ENCODE results near the gene ROBO1. TPM values are rescaled to one million over a fixed set of nuclear protein-coding genes. Genes with fewer than 3 reads are reported as not detected.
"Not testable (repeated sequence)": the region's sequence is repeated elsewhere in the genome, so short reads cannot be mapped to it uniquely, and the experiment has no call there.

Gene ROBO1
- total RNA-seq (2014; rRNA removed; shearing (Covaris generic)) = 0.05 and 0.25 TPM in 2 replicates

DNA sequence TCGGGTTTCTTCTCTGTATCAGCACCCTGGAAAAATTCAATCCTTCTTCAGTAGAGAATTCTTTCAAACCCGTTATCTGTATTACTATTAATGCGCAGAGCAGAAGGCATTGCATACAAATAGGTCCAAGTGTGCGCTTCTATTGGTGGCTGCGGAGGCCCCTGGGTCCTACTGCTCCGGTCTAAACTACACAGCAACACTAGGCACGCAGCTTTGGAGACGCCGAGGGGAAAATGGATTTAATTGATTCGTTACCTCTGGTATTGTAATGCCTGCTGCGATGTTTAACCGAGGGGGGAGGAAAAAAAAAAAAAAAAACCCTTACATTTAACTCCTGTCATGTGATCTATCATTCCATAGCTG, at the start of gene ROBO1:
Gene ROBO1, minus strand, starts transcription at position 94 of the 363 bp plus-strand sequence.
- no peak for DNase-seq (ENCODE audit: low spot score)

GRCh38 chr3:79817224-79817623, 49.4 kb upstream of the ROBO1 start:
- no peak for DNase-seq (ENCODE audit: low spot score)

GRCh38 chr3:79815478-79815877, 47.7 kb upstream of the ROBO1 start:
- DNase-seq (ENCODE audit: low spot score) = no peak

DNA sequence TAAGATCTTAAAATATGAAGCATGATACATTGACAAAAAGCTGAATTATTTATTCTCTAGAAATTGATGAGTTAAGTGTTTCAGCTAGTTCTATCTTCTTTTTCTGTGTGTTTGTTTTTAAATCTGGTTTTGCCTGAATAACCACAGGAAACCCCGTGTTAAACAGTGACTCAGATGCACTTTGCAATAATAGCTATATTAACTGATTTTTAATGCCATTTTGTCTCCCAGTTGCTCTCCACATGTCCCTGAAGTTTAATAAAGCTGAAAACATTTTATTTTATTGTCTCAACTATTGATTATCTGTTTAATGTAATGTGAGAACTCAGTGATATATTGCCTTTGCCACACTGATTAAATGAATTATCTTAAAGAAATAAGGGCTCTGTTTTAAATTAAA, 42.8 kb upstream of the ROBO1 start:
- DNase-seq (ENCODE audit: low spot score) = no peak

GRCh38 chr3:79810092-79810491, 42.3 kb upstream of the ROBO1 start:
- no peak for DNase-seq (ENCODE audit: low spot score)

DNA sequence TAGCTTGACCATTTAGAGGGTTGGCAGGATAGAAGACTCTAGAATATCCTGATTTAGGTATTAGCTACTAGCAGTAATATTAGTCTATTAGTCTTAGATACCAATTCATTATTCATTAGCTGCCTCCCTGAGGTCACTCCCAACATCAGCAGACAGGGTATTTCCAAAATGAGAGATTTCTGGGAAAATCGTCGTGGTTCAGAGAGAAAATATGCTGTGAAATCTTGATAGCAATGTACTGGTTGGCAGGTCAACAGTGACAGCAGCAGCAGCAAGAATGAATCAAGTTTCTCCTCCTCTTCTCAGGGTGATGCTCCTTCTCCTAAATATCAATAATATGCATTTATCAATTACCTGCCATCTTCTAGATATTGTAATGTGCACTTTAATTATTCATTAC, 41.3 kb upstream of the ROBO1 start:
- no peak for DNase-seq (ENCODE audit: low spot score)

DNA sequence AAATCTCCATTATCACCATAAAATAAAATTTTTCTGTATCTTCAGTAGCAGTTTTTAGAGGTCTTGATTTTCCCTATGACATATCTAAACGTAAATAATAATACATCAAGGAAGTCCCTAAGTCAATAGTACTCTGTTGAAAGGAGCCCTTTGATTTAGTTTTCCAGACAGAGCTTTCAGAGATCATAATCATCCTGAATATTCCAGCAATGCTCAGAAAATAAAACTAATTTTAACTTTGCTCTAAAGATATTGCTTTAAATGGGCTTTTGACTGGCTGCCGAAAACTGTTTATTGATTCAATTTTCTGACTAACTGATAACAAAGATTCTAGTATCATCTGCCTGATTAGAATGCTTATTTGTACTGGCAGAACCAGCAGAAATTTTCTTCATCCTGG, 40.7 kb upstream of the ROBO1 start:
- no peak for DNase-seq (ENCODE audit: low spot score)

DNA sequence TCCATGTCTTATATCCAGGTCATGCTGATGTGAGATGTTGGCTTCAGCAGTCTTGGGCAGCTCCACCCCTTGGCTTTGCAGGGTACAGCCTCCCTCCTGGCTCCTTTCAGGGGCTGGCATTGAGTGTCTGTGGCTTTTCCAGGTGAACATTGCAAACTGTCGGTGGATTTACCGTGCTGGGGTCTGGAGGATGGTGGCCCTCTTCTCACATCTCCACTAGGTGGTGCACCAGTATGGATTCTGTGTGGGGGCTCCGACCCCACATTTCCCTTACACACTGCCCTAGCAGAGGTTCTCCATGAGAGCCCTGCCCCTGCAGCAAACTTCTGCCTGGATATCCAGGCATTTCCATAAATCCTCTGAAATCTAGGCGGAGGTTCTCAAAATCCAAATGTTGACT, 22.4 kb upstream of the ROBO1 start:
- DNase-seq (ENCODE audit: low spot score) = not testable (repeated sequence)

DNA sequence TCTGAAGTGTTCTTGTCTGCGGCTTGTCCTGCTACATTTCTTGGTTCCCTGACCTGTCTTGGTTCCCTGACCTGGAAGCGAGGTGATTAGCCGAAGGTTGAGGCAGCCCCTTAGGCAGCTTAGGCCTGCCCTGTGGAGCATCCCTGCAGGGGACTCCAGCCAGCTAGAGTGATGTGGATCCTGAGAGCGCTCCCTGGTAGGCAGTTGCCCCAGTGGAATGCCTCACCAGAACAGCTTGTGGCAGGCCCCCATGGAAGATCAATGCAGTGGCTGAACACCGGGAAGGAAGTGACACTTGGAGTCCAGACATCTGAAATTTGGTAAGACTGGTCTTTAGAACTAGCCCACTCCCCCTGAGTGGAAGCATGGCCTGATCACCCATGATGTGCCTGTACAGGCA, 5.5 kb upstream of the ROBO1 start:
- no peak for DNase-seq (ENCODE audit: low spot score)

DNA sequence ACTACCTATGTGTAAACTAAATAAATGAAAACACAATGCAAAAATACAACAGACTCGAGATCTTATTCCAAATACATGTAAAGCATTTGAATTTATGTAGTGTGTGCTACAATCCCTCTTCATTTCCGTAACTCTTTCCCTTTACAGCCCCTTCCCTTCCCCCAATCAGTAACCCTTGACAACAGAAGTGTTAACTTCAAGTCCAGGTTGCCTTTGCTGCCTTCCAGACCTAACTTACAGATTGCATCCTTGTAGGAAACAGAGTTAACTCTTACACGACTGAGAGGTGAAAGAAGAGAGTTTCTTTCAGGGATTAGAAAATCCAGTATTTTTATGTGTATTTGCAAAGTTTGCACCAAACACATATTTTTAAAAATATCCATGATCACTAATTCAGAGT, 1.4 kb upstream of the ROBO1 start:
- no peak for DNase-seq (ENCODE audit: low spot score)

DNA sequence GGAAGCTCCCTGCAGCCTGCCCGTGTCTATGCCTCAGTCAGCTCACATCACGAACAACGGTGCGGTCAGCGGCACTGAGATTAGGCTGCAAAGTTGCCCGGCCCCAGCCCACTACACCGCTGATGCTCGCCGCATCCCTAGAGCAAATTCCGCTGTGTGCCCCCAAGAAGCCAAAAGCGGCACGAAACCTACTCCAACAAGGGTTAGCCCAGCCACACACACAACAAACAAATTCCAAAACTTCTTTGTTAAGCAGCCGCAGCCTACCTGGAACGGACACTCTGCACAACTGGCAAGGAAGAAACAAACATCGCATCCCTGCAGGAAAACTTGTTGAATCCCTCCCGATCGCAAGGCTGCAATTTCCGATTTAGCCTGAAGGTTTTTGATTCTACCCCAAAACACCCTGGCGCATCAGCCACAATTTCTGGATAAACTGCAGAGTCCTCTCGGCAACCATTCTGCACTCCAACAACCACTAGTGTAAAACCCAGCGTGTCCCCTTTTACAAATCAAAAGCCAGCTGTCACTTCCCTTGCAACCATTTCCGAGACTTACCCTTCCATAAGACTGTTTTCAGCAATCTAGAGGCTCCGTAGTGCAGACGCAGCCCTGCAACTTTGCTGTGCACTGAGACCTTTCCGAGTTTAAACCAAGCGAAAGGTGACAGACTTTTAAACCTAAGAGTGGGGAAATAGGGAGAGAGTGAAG, 449 bp downstream of the ROBO1 start:
- no peak for DNase-seq (ENCODE audit: low spot score)

DNA sequence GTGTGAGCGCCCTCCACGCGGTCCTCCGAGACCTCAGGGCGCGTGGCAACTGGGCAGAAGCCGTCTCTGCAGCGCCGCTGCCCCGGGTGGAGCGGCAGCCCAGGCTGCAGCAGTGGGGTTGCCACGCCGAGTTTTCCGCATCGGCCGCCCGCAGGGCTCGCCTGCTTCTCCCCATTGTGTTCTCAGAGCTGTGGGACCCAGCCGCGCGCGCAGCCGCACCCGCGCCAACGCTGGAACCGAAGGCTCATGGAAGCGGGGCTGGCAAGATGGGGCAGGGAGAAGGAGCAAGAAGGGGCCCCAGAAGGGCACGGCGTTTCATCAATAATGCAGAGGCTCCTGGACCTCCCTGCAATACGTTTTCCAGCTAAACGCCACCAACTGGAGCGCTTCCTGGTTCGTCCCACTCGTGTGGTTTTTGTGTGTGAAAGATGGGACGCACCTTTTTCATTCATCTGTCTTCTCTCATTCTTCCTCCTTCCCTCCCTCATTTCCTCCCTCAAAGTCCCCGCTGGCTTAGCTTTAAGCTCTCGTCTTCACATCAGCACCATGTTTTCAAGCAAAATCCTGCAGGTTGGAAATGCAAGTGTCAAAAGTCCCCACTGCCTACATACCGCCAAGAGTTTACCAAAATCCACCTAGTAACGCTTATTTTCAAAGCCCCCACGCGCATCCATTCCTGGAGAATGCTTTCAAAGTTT, 1.2 kb downstream of the ROBO1 start:
- no peak for DNase-seq (ENCODE audit: low spot score)

DNA sequence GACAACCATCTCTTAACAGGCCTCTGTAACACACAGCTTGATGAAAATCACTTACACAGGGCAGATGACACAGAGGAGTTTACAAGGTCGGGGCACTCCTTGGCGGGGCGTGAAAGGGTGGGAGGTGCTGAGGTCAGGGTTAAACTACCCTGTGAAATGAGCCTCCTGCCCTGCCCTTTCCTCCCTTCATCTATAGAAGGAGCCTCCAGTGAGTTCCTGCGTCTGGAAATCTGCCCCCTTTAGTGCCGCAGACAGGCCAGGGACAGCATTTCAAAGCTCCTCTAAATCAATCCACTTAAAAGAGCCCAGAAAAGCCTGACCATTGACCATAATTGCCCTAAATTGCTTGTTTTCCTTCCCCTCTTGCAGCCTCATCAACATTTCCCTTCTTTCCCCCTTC, 1.9 kb downstream of the ROBO1 start:
- no peak for DNase-seq (ENCODE audit: low spot score)

- no peak for DNase-seq (ENCODE audit: low spot score)
Measured at GRCh38 chr3:79761441-79761840, 6.4 kb downstream of the ROBO1 start.

DNA sequence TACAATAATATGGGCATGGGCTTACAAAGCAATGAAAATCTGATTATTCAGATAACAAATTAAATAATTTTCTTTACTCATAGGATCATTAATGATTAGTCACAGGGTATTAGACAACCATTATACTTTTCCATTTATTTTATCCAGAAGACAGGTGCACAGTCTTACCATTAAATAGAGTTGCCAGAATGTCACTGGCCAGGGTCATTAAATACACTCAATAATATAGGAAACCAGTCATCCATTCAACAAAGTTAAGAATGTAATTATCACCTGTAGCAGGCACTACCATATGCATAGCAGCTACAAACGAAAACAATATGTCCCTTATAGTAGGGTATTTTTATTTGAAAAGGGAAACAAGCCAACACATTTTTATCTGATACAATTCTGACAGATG, 16.1 kb downstream of the ROBO1 start:
- no peak for DNase-seq (ENCODE audit: low spot score)

GRCh38 chr3:79737530-79737929, 30.3 kb downstream of the ROBO1 start:
- DNase-seq (ENCODE audit: low spot score) = no peak

DNA sequence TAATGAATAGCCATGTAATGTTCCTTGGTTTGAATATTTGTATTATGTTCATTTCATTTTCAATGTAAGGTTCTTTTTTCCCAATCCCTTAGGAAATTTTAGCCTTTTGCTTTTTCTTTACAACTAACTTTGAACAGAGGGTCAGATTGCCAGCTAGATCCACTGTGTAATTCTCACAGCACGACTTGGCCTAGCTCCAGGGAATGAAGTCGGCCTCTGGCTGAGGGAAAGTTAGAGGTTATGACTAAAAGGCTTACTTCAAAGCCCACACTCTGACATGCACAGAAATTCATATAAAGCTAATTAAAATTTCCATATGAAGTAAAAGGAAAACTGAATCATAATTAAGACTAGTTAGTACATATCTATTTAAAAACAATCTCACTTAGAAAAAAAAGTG, 38.7 kb downstream of the ROBO1 start:
- DNase-seq (ENCODE audit: low spot score) = no peak

DNA sequence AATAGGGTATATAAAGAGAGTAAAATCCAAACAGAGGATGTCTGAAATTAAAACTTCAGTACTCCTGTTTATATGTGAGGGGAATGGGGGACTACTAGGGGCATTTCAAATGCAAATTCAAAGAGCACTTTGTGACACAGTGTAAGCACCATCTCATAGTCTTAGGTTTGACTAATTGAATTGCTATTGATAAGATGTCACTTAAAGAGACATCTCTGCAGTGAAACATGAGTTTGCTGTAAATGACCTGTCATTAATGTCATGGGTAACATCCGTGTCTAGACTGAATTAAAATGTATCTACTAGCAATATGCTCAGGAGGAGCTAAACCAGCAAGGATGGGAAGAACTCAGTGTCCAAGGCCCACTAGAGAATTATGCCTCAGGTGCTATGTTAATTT, 41.0 kb downstream of the ROBO1 start:
- no peak for DNase-seq (ENCODE audit: low spot score)

DNA sequence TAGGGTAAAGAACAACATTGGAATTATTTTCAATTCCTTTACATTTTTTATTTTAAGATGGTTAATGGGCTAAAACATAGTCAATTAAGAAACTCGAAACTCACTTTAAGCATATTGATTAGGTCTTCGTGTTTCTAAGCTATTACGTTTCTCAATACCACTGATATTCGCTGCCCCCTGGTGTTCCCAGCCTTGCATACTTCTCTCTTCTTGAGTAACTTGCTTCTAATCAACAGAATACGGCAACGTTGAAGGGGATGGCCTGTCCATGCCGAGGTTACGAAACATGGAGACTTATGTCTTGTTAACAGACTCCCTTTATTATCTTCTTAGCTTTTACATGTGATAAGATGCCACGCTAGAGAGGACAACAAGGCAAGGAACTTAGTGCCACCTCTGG, 43.6 kb downstream of the ROBO1 start:
- DNase-seq (ENCODE audit: low spot score) = peak; percentile 4

DNA sequence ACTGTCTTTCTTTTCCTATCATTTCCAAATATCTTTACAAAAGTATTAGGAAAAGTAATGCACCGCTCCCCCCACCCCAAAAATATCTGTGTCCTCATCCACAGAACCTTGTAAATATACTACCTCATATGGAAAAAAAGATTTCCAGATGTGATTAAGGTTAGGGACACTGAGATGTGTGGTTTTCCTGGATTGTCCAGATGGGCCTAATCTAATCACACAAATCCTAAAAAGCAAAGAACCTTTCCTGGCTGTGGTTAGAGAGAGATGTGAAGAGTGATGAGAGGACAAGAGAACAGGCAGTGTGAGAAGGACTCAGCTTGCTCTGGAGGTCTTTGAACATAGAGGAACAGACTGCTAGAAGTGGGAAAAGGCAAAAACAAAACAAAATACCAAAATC, 77.7 kb downstream of the ROBO1 start:
- DNase-seq (ENCODE audit: low spot score) = no peak

DNA sequence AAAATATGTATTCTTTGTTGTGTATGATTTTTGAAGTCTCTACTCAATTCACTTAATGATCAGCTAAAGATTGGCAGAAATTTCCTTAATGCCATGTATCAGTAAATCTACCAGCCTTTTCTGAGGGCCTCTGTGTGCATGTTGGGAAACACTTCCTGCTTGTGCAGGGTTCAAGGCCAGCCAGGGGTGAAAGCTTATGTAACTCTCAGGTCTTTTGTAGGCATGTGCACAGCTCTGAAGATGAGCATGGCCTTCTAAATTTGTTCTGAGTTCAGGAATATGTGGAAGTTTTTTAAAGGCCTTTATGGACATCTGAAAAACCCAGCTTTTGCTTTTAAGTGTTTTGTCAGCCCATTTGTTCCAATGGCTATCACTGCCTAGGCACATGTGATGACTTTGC, 82.7 kb downstream of the ROBO1 start:
- DNase-seq (ENCODE audit: low spot score) = no peak

DNA sequence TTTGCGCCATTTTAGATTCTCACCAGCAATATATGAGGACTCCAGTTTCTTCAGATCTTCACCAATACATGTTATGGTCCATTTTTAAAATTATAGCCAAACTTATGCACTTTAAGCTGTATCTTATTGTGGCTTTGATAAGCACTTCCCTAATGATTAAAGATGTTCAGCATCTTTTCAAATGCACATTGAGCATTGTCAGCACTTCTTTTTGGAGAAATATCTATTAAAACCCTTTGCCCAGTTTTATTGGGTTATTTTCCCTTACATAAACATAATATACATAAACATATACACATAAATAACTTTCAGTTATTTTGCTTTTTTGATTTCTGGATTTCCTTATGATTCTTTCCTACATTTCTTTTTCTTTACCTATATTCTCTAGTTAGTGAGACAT, 83.8 kb downstream of the ROBO1 start:
- DNase-seq (ENCODE audit: low spot score) = no peak

GRCh38 chr3:79672731-79673130, 95.1 kb downstream of the ROBO1 start:
- DNase-seq (ENCODE audit: low spot score) = no peak

- no peak for DNase-seq (ENCODE audit: low spot score)
Measured at GRCh38 chr3:79672075-79672474, 95.7 kb downstream of the ROBO1 start.
